T-cell (primary cell): ENCODE data around the gene DNAH6. TPM values are rescaled to one million over a fixed set of nuclear protein-coding genes. Genes with fewer than 3 reads are reported as not detected.
A peak's percentile ranks its signal among the peaks of the same experiment; 100 is the strongest.

Source experiments
- ATAC-seq, 4 experiments: fragments of 200-7000 bp in 3 of 4; fragments of 150-1000 bp in 1 of 4; cut with Tn5 transposase; replicated peaks in 1 of 4; 1 replicate in 3 of 4; 2 replicates in 1 of 4; pipeline ENCODE4 v1.10.0; 2021; ENCODE audit warnings: moderate library complexity in 3 of 4, mild to moderate bottlenecking in 2 of 4, moderate number of reproducible peaks in 1 of 4
- CTCF ChIA-PET, 2 donors: fragments of 300-600 bp; sonication (Branson Sonifier 250); formaldehyde crosslinking; loops; one replicate each; lab custom pipeline; 2022; ENCODE audit warnings: antibody characterized with exemption in 2 of 2; lab: Charles Lee
- POLR2A ChIA-PET, 2 donors: fragments of 300-600 bp; sonication (Branson Sonifier 250); formaldehyde crosslinking; loops; one replicate each; lab custom pipeline; 2022; ENCODE audit warnings: antibody characterized with exemption in 2 of 2; lab: Charles Lee
- DNase-seq, 35 experiments: peaks; one replicate each; pipeline versions ENCODE4 v3.0.0 to v3.0.0-alpha.2; 2013 to 2023
- H3K27ac ChIP-seq: one replicate; pipeline ENCODE4 v1.5.1; 2013; ENCODE audit warnings: low read length
- H3K27me3 ChIP-seq, 2 experiments: replicated peaks in 1 of 2; 1 replicate in 1 of 2; 2 replicates in 1 of 2; pipeline versions ENCODE4 v1.6.1 to v1.7.0; 2013; ENCODE audit warnings: low read length in 1 of 2, mixed read lengths in 1 of 2; ENCODE audit not compliant: control insufficient read depth in 2 of 2, insufficient read depth in 2 of 2; ENCODE audit errors: extremely low read depth in 1 of 2
- H3K36me3 ChIP-seq, 2 donors: 1 replicate in 1 of 2; 2 replicates in 1 of 2; pipeline versions ENCODE4 v1.6.1 to v1.7.0; 2013; ENCODE audit warnings: low read length in 1 of 2; ENCODE audit not compliant: control insufficient read depth in 2 of 2, insufficient read depth in 1 of 2; ENCODE audit errors: extremely low read depth in 1 of 2
- H3K4me1 ChIP-seq, 2 experiments: 1 replicate in 1 of 2; 2 replicates in 1 of 2; pipeline versions ENCODE4 v1.6.1 to v1.7.0; 2013; ENCODE audit warnings: low read length in 2 of 2, mixed read lengths in 1 of 2; ENCODE audit not compliant: insufficient read depth in 2 of 2, control insufficient read depth in 1 of 2; ENCODE audit errors: extremely low read depth in 1 of 2
- H3K4me3 ChIP-seq, 2 donors: 1 replicate in 1 of 2; 2 replicates in 1 of 2; pipeline versions ENCODE4 v1.5.1 to v1.7.0; 2013; ENCODE audit warnings: mild to moderate bottlenecking in 2 of 2, low read length in 1 of 2, moderate library complexity in 1 of 2; ENCODE audit not compliant: control insufficient read depth in 1 of 2; ENCODE audit errors: extremely low read depth in 1 of 2
- H3K9me3 ChIP-seq: 2 replicates; pipeline ENCODE4 v1.7.0; 2013
- H3K27ac Mint-ChIP-seq, 2 donors: one replicate each; pipeline ENCODE4 v1.8.0; 2020 to 2021; ENCODE audit warnings: mild to moderate bottlenecking in 2 of 2, mixed read lengths in 2 of 2
- H3K27me3 Mint-ChIP-seq, 2 donors: one replicate each; pipeline ENCODE4 v1.8.0; 2021 to 2022; ENCODE audit warnings: mixed read lengths in 2 of 2
- H3K36me3 Mint-ChIP-seq: one replicate; pipeline ENCODE4 v1.8.0; 2021; ENCODE audit warnings: mixed read lengths
- H3K4me1 Mint-ChIP-seq, 3 donors: one replicate each; pipeline ENCODE4 v1.8.0; 2020 to 2022; ENCODE audit warnings: mixed read lengths in 3 of 3, mild to moderate bottlenecking in 1 of 3
- H3K4me3 Mint-ChIP-seq, 3 donors: one replicate each; pipeline ENCODE4 v1.8.0; 2020 to 2022; ENCODE audit warnings: mild to moderate bottlenecking in 3 of 3, mixed read lengths in 3 of 3, moderate library complexity in 3 of 3
- H3K9me3 Mint-ChIP-seq, 3 donors: one replicate each; pipeline ENCODE4 v1.8.0; 2020 to 2022; ENCODE audit warnings: mixed read lengths in 3 of 3
- WGBS: methylation state at CpG from one replicate; pipeline ENCODE4 v1.1.5; 2013; ENCODE audit warnings: missing lambda C conversion rate; ENCODE audit not compliant: insufficient coverage; 5-methylcytosine and 5-hydroxymethylcytosine counted together
- total RNA-seq, 35 experiments: library from RNA in 6 of 35; stranded (reverse) in 6 of 35; fragments of 120-200 nt in 1 of 35; gene quantifications; one replicate each; pipeline versions ENCODE4 v1.2.1 to v1.2.4 and lab custom pipeline; 2013 to 2026

Gene DNAH6
- total RNA-seq, 5 donors from 2014 or later (not counting 1 experiment from before 2014, with no cell fraction given) = 0.44 to 2.0 (median 1.2) TPM

GRCh38 chr2:84478867-84479266, 37.4 kb upstream of the DNAH6 start:
- Histone ChIP-seq H3K27me3 (peaks cover 0 to 4% of the 10 kb centered on the region in 2 experiments), H3K36me3 (no peaks in the 10 kb centered on the region), H3K9me3 (no peaks in the 10 kb centered on the region), H3K27ac (no peak overlapping the region), H3K4me3 (no peak overlapping the region), H3K4me1 (peaks cover 14 to 18% of the 10 kb centered on the region in 2 experiments)
- Mint-ChIP-seq H3K27ac (no peak overlapping the region), H3K9me3 (peaks cover 6 to 15% (median 12%) of the 10 kb centered on the region in 3 donors), H3K4me1 (peaks cover 18 to 21% (median 19%) of the 10 kb centered on the region in 3 donors), H3K36me3 (peaks cover 10% of the 10 kb centered on the region), H3K27me3 (no peaks in the 10 kb centered on the region), H3K4me3 (no peak overlapping the region)
- no CpG with 5 or more reads among the region's 3 CpGs for WGBS
- ChIA-PET CTCF (no interaction called here), POLR2A (no interaction called here)
- DNase-seq (no peak), ATAC-seq (no peak)

GRCh38 chr2:84481702-84482101, 34.6 kb upstream of the DNAH6 start:
- ATAC-seq (peak; percentile 81 to 90 (median 89)), DNase-seq (peak in 17 of 35 experiments; percentile 1 to 38 (median 13))
- H3K4me1 Mint-ChIP-seq = peaks cover 18 to 21% (median 19%) of the 10 kb centered on the region in 3 donors
- POLR2A ChIA-PET = no interaction called here
- Histone ChIP-seq H3K27ac (peak overlapping the region; percentile 67), H3K4me1 (peaks cover 14 to 18% of the 10 kb centered on the region in 2 experiments), H3K9me3 (no peaks in the 10 kb centered on the region), H3K27me3 (peaks cover 0 to 4% of the 10 kb centered on the region in 2 experiments), H3K4me3 (no peak overlapping the region), H3K36me3 (no peaks in the 10 kb centered on the region)
- peaks cover 0 to 1% of the 10 kb centered on the region in 2 donors for H3K27me3 Mint-ChIP-seq
- H3K4me3 Mint-ChIP-seq = peak overlapping the region in 1 of 3 donors; percentile 48
- CTCF ChIA-PET = interaction anchor here (0.5 to 0.9 kb wide), 3 partner anchors 19 to 1388 kb away, joined by 3 to 4 read pairs (median 3); no protein-coding TSS in a partner anchor
- peaks cover 5% of the 10 kb centered on the region for H3K36me3 Mint-ChIP-seq
- H3K27ac Mint-ChIP-seq = peak overlapping the region; percentile 85 to 95
- 15% methylated on average over 5 of the region's 5 CpGs for WGBS
- peaks cover 2 to 11% (median 2%) of the 10 kb centered on the region in 3 donors for H3K9me3 Mint-ChIP-seq

- Histone ChIP-seq H3K27ac (no peak overlapping the region), H3K4me3 (no peak overlapping the region), H3K4me1 (peaks cover 14 to 18% of the 10 kb centered on the region in 2 experiments), H3K36me3 (no peaks in the 10 kb centered on the region), H3K27me3 (peaks cover 0 to 4% of the 10 kb centered on the region in 2 experiments), H3K9me3 (no peaks in the 10 kb centered on the region)
- H3K4me1 Mint-ChIP-seq = peaks cover 18 to 21% (median 19%) of the 10 kb centered on the region in 3 donors
- no peak overlapping the region for H3K4me3 Mint-ChIP-seq
- DNase-seq (no peak), ATAC-seq (no peak)
- H3K36me3 Mint-ChIP-seq = peaks cover 3% of the 10 kb centered on the region
- peaks cover 0 to 4% (median 0%) of the 10 kb centered on the region in 3 donors for H3K9me3 Mint-ChIP-seq
- peak overlapping the region; percentile 85 to 95 for H3K27ac Mint-ChIP-seq
- H3K27me3 Mint-ChIP-seq = peaks cover 0 to 1% of the 10 kb centered on the region in 2 donors
- ChIA-PET CTCF (interaction anchor here in 1 of 2 donors (0.7 kb wide), 2 partner anchors 382 to 774 kb away, joined by 3 to 4 read pairs; no protein-coding TSS in a partner anchor), POLR2A (interaction anchor here (0.6 kb wide), 2 partner anchors 368 to 1667 kb away, joined by 5 to 7 read pairs; no protein-coding TSS in a partner anchor)
- 100% methylated on average over 2 of the region's 3 CpGs for WGBS
Measured at GRCh38 chr2:84482603-84483002, 33.7 kb upstream of the DNAH6 start.

- Histone ChIP-seq H3K27me3 (peaks cover 0 to 4% of the 10 kb centered on the region in 2 experiments), H3K4me3 (no peak overlapping the region), H3K36me3 (no peaks in the 10 kb centered on the region), H3K9me3 (no peaks in the 10 kb centered on the region), H3K4me1 (peaks cover 14 to 18% of the 10 kb centered on the region in 2 experiments), H3K27ac (no peak overlapping the region)
- ATAC-seq = no peak
- ChIA-PET POLR2A (interaction anchor here (0.6 kb wide), 2 partner anchors 368 to 1666 kb away, joined by 5 to 7 read pairs; no protein-coding TSS in a partner anchor), CTCF (interaction anchor here in 1 of 2 donors (0.5 to 0.7 kb wide), 4 partner anchors 15 to 910 kb away, joined by 3 to 5 read pairs (median 3); no protein-coding TSS in a partner anchor)
- Mint-ChIP-seq H3K4me3 (no peak overlapping the region), H3K4me1 (peaks cover 18 to 21% (median 19%) of the 10 kb centered on the region in 3 donors), H3K9me3 (no peaks in the 10 kb centered on the region), H3K36me3 (peaks cover 3% of the 10 kb centered on the region), H3K27ac (no peak overlapping the region), H3K27me3 (peaks cover 0 to 1% of the 10 kb centered on the region in 2 donors)
- DNase-seq = no peak
- no CpG with 5 or more reads among the region's 1 CpG for WGBS
Measured at GRCh38 chr2:84483320-84483719, 33.0 kb upstream of the DNAH6 start.

GRCh38 chr2:84486441-84487115, 29.7 kb upstream of the DNAH6 start:
- DNase-seq (no peak), ATAC-seq (no peak)
- H3K4me1 ChIP-seq = peaks cover 10% of the 10 kb centered on the region in 2 experiments
- Mint-ChIP-seq H3K4me1 (peaks cover 10 to 11% (median 11%) of the 10 kb centered on the region in 3 donors), H3K4me3 (no peak overlapping the region), H3K27me3 (peaks cover 0 to 1% of the 10 kb centered on the region in 2 donors), H3K9me3 (no peaks in the 10 kb centered on the region), H3K36me3 (peaks cover 3% of the 10 kb centered on the region), H3K27ac (no peak overlapping the region)
- no peaks in the 10 kb centered on the region for H3K27me3 ChIP-seq
- ChIA-PET POLR2A (interaction anchor here in 1 of 2 donors (0.5 kb wide), 1 partner anchor 471 kb away, joined by 3 read pairs; no protein-coding TSS in a partner anchor), CTCF (no interaction called here)
- 100% methylated on average over 1 of the region's 2 CpGs for WGBS
- H3K27ac ChIP-seq = no peak overlapping the region
- no peak overlapping the region for H3K4me3 ChIP-seq
- H3K9me3 ChIP-seq = no peaks in the 10 kb centered on the region
- no peaks in the 10 kb centered on the region for H3K36me3 ChIP-seq

- no peak overlapping the region for H3K27ac ChIP-seq
- H3K36me3 Mint-ChIP-seq = peaks cover 3% of the 10 kb centered on the region
- H3K4me3 Mint-ChIP-seq = no peak overlapping the region
- no peaks in the 10 kb centered on the region for H3K36me3 ChIP-seq
- H3K9me3 ChIP-seq = no peaks in the 10 kb centered on the region
- H3K9me3 Mint-ChIP-seq = no peaks in the 10 kb centered on the region
- CTCF ChIA-PET = interaction anchor here in 1 of 2 donors (0.5 kb wide), 1 partner anchor 528 kb away, joined by 4 read pairs; no protein-coding TSS in a partner anchor
- POLR2A ChIA-PET = interaction anchor here in 1 of 2 donors (0.5 kb wide), 1 partner anchor 402 kb away, joined by 5 read pairs; no protein-coding TSS in a partner anchor
- H3K4me1 Mint-ChIP-seq = peaks cover 2 to 3% (median 3%) of the 10 kb centered on the region in 3 donors
- peaks cover 0 to 1% of the 10 kb centered on the region in 2 donors for H3K27me3 Mint-ChIP-seq
- 0% methylated on average over 1 of the region's 3 CpGs for WGBS
- no peak overlapping the region for H3K4me3 ChIP-seq
- DNase-seq = no peak
- no peak for ATAC-seq
- H3K27ac Mint-ChIP-seq = no peak overlapping the region
- no peaks in the 10 kb centered on the region for H3K27me3 ChIP-seq
- peaks cover 2% of the 10 kb centered on the region in 2 experiments for H3K4me1 ChIP-seq
Measured at GRCh38 chr2:84487298-84487996, 28.9 kb upstream of the DNAH6 start.
